Measurements from ENCODE around the gene DGKB.

DGKB gene

DNA sequence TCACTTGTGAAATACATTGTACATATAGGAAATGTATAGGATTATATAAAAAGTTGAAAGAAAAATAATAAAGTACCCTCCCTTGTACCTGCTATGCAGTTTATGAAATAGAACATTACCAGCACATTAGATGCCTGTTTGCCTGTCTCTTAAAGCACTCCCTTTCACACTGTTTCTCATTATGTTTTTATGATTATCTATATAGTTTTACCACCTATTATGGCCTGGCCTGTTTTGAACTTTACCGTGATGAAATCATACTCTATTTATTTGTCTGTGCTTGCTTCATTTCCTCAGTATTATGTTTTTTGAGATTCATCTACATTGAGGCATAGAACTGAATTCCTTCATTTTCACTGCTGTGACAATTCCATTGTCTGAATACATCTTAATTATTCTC lies 41.1 kb downstream of the DGKB start:
- TF ChIP-seq, protein P1, sequence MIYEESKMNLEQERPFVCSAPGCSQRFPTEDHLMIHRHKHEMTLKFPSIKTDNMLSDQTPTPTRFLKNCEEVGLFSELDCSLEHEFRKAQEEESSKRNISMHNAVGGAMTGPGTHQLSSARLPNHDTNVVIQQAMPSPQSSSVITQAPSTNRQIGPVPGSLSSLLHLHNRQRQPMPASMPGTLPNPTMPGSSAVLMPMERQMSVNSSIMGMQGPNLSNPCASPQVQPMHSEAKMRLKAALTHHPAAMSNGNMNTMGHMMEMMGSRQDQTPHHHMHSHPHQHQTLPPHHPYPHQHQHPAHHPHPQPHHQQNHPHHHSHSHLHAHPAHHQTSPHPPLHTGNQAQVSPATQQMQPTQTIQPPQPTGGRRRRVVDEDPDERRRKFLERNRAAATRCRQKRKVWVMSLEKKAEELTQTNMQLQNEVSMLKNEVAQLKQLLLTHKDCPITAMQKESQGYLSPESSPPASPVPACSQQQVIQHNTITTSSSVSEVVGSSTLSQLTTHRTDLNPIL (CRISPR knock-in tag; IDR thresholded peaks at IDR 0.05; ENCODE audit: low read depth) = no peak
- no peak for TF ChIP-seq ZNF8 (CRISPR knock-in tag; IDR thresholded peaks at IDR 0.05)
- TF ChIP-seq, protein P2, sequence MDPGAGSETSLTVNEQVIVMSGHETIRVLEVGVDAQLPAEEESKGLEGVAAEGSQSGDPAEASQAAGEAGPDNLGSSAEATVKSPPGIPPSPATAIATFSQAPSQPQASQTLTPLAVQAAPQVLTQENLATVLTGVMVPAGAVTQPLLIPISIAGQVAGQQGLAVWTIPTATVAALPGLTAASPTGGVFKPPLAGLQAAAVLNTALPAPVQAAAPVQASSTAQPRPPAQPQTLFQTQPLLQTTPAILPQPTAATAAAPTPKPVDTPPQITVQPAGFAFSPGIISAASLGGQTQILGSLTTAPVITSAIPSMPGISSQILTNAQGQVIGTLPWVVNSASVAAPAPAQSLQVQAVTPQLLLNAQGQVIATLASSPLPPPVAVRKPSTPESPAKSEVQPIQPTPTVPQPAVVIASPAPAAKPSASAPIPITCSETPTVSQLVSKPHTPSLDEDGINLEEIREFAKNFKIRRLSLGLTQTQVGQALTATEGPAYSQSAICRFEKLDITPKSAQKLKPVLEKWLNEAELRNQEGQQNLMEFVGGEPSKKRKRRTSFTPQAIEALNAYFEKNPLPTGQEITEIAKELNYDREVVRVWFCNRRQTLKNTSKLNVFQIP (CRISPR knock-in tag; IDR thresholded peaks at IDR 0.05; ENCODE audit: borderline replicate concordance, low read depth) = no peak
- no peak for TF ChIP-seq BACH2 (CRISPR knock-in tag; IDR thresholded peaks at IDR 0.05; ENCODE audit: borderline replicate concordance)
- no peak for TF ChIP-seq OSR1 (CRISPR knock-in tag; IDR thresholded peaks at IDR 0.05)
- TF ChIP-seq ZNF70 (CRISPR knock-in tag; IDR thresholded peaks at IDR 0.05) = no peak
- no peak for TF ChIP-seq SNAI2 (CRISPR knock-in tag; IDR thresholded peaks at IDR 0.05)
- no peak for TF ChIP-seq ZNF565 (CRISPR knock-in tag; conservative IDR thresholded peaks at IDR 0.05; ENCODE audit: low read depth)
- no peak for TF ChIP-seq PPARA (CRISPR knock-in tag; IDR thresholded peaks at IDR 0.05; ENCODE audit: borderline replicate concordance)
- no peak for TF ChIP-seq RARB (CRISPR knock-in tag; IDR thresholded peaks at IDR 0.05)
- TF ChIP-seq, protein P3, sequence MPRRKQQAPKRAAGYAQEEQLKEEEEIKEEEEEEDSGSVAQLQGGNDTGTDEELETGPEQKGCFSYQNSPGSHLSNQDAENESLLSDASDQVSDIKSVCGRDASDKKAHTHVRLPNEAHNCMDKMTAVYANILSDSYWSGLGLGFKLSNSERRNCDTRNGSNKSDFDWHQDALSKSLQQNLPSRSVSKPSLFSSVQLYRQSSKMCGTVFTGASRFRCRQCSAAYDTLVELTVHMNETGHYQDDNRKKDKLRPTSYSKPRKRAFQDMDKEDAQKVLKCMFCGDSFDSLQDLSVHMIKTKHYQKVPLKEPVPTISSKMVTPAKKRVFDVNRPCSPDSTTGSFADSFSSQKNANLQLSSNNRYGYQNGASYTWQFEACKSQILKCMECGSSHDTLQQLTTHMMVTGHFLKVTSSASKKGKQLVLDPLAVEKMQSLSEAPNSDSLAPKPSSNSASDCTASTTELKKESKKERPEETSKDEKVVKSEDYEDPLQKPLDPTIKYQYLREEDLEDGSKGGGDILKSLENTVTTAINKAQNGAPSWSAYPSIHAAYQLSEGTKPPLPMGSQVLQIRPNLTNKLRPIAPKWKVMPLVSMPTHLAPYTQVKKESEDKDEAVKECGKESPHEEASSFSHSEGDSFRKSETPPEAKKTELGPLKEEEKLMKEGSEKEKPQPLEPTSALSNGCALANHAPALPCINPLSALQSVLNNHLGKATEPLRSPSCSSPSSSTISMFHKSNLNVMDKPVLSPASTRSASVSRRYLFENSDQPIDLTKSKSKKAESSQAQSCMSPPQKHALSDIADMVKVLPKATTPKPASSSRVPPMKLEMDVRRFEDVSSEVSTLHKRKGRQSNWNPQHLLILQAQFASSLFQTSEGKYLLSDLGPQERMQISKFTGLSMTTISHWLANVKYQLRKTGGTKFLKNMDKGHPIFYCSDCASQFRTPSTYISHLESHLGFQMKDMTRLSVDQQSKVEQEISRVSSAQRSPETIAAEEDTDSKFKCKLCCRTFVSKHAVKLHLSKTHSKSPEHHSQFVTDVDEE (CRISPR knock-in tag; IDR thresholded peaks at IDR 0.05) = no peak
- TF ChIP-seq, protein P4, sequence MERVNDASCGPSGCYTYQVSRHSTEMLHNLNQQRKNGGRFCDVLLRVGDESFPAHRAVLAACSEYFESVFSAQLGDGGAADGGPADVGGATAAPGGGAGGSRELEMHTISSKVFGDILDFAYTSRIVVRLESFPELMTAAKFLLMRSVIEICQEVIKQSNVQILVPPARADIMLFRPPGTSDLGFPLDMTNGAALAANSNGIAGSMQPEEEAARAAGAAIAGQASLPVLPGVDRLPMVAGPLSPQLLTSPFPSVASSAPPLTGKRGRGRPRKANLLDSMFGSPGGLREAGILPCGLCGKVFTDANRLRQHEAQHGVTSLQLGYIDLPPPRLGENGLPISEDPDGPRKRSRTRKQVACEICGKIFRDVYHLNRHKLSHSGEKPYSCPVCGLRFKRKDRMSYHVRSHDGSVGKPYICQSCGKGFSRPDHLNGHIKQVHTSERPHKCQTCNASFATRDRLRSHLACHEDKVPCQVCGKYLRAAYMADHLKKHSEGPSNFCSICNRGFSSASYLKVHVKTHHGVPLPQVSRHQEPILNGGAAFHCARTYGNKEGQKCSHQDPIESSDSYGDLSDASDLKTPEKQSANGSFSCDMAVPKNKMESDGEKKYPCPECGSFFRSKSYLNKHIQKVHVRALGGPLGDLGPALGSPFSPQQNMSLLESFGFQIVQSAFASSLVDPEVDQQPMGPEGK (CRISPR knock-in tag; IDR thresholded peaks at IDR 0.05; ENCODE audit: borderline replicate concordance) = no peak
- no peak for TF ChIP-seq ZFP3 (CRISPR knock-in tag; IDR thresholded peaks at IDR 0.05)
- TF ChIP-seq GLIS3 (CRISPR knock-in tag; IDR thresholded peaks at IDR 0.05) = no peak
- no peak for TF ChIP-seq CSDC2 (CRISPR knock-in tag; IDR thresholded peaks at IDR 0.05)
- TF ChIP-seq CSRNP3 (CRISPR knock-in tag; IDR thresholded peaks at IDR 0.05) = no peak
- TF ChIP-seq ESRRG (CRISPR knock-in tag; IDR thresholded peaks at IDR 0.05) = no peak
- no peak for TF ChIP-seq TOX (CRISPR knock-in tag; IDR thresholded peaks at IDR 0.05; ENCODE audit: borderline replicate concordance)
- ATAC-seq = no peak

- TF ChIP-seq CSDC2 (CRISPR knock-in tag; IDR thresholded peaks at IDR 0.05) = no peak
- no peak for TF ChIP-seq TOX (CRISPR knock-in tag; IDR thresholded peaks at IDR 0.05; ENCODE audit: borderline replicate concordance)
- TF ChIP-seq, protein P2 (CRISPR knock-in tag; IDR thresholded peaks at IDR 0.05; ENCODE audit: borderline replicate concordance, low read depth) = no peak
- no peak for ATAC-seq
These were observed 43.3 kb downstream of the DGKB start for GRCh38 chr7:14859267-14859666.

- TF ChIP-seq ZNF70 (CRISPR knock-in tag; IDR thresholded peaks at IDR 0.05) (no peak), ISL1 (CRISPR knock-in tag; IDR thresholded peaks at IDR 0.05) (no peak), ESRRG (CRISPR knock-in tag; IDR thresholded peaks at IDR 0.05) (no peak), ZFP30 (CRISPR knock-in tag; IDR thresholded peaks at IDR 0.05) (no peak)
- no peak for ATAC-seq
These were observed 43.7 kb downstream of the DGKB start for GRCh38 chr7:14858866-14859265.

Data from SK-N-SH treated with all-trans-retinoic acid at 6 μM for 48 hours (cell line).